Measurements from ENCODE around the gene TSPAN9. TPM values are rescaled to one million over a fixed set of nuclear protein-coding genes. Genes with fewer than 3 reads are reported as not detected.
A peak's percentile ranks its signal among the peaks of the same experiment; 100 is the strongest.

The TSPAN9 gene
- total and polyA plus RNA-seq, 2 donors from 2014 or later = 62.4 to 81.6 TPM

DNA sequence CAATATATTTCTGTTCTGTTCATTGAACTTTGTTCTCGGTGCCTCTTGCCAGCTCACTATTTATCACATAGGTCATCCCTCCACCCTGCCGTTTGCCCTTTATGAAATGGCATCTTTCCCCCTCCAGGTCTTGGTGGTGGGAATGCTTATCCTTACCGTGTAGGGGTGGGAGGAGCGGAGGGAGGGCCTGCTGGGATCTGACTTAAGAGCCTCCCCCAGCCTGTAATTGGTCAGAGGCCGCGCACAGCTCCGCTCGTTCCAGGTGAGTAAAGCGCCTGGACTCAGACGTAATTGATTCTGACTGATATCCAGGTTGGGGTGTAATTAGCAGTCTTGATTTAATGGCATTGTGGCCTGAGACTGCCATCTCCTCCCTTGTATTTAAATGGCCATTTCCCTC is 185.3 kb downstream of the TSPAN9 start:
- Histone ChIP-seq H3K4me1 (ENCODE audit: control insufficient read depth in 2 of 3, insufficient read depth in 2 of 3, low read depth in 1 of 3, low read length in 3 of 3) (peaks cover 3 to 67% (median 50%) of the 10 kb centered on the region in 3 donors), H3K36me3 (ENCODE audit: control insufficient read depth in 2 of 3, insufficient read depth in 3 of 3, low read length in 3 of 3) (peaks cover 0 to 4% (median 0%) of the 10 kb centered on the region in 3 donors), H3K27ac (ENCODE audit: low read depth in 2 of 2, low read length in 2 of 2) (peak overlapping the region; percentile 14 to 28), H3K27me3 (ENCODE audit: control insufficient read depth, insufficient read depth, low read length) (no peaks in the 10 kb centered on the region), H3K4me3 (ENCODE audit: low read length in 3 of 3) (no peak overlapping the region), H3K9ac (ENCODE audit: low read length in 3 of 3) (no peak overlapping the region), H3K9me3 (ENCODE audit: control insufficient read depth in 2 of 3, insufficient read depth in 1 of 3, low read length in 3 of 3) (no peaks in the 10 kb centered on the region)
- intact Hi-C loops (cut with DNase I) = no loop called here
- TF ChIP-seq, protein P1, sequence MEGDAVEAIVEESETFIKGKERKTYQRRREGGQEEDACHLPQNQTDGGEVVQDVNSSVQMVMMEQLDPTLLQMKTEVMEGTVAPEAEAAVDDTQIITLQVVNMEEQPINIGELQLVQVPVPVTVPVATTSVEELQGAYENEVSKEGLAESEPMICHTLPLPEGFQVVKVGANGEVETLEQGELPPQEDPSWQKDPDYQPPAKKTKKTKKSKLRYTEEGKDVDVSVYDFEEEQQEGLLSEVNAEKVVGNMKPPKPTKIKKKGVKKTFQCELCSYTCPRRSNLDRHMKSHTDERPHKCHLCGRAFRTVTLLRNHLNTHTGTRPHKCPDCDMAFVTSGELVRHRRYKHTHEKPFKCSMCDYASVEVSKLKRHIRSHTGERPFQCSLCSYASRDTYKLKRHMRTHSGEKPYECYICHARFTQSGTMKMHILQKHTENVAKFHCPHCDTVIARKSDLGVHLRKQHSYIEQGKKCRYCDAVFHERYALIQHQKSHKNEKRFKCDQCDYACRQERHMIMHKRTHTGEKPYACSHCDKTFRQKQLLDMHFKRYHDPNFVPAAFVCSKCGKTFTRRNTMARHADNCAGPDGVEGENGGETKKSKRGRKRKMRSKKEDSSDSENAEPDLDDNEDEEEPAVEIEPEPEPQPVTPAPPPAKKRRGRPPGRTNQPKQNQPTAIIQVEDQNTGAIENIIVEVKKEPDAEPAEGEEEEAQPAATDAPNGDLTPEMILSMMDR (IDR thresholded peaks at IDR 0.05; ENCODE audit: borderline replicate concordance, extremely low read depth, insufficient read depth) = no peak
- FAIRE-seq = no peak
- peak; percentile 54 to 88 (median 81) for DNase-seq

DNA sequence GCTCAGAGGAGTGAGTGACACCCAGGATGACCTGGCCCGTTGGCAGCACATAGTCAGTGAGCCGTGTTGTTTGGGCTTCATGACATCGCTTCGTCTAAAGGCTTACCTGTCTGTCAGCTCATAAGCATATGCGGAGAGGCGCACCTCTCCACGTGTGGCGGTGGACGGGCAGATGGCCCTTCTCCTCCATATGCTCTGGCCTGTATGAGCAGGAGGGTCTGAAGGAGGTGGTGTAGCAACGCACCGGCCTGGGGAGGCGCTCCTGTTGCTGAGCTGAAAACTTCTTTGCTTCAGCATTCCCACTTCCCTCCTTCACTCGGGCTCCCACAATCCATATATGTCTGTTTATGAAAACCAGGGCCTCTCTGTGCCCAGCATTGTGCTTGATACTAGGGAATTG is 186.1 kb downstream of the TSPAN9 start:
- Histone ChIP-seq H3K4me3 (ENCODE audit: low read length in 3 of 3) (no peak overlapping the region), H3K27me3 (ENCODE audit: control insufficient read depth, insufficient read depth, low read length) (no peaks in the 10 kb centered on the region), H3K4me1 (ENCODE audit: control insufficient read depth in 2 of 3, insufficient read depth in 2 of 3, low read depth in 1 of 3, low read length in 3 of 3) (peaks cover 3 to 71% (median 54%) of the 10 kb centered on the region in 3 donors), H3K27ac (ENCODE audit: low read depth in 2 of 2, low read length in 2 of 2) (no peak overlapping the region), H3K9me3 (ENCODE audit: control insufficient read depth in 2 of 3, insufficient read depth in 1 of 3, low read length in 3 of 3) (no peaks in the 10 kb centered on the region), H3K9ac (ENCODE audit: low read length in 3 of 3) (no peak overlapping the region), H3K36me3 (ENCODE audit: control insufficient read depth in 2 of 3, insufficient read depth in 3 of 3, low read length in 3 of 3) (peaks cover 0 to 4% (median 0%) of the 10 kb centered on the region in 3 donors)
- intact Hi-C loops (cut with DNase I) = no loop called here
- DNase-seq (no peak), FAIRE-seq (no peak)
- TF ChIP-seq, protein P1 (IDR thresholded peaks at IDR 0.05; ENCODE audit: borderline replicate concordance, extremely low read depth, insufficient read depth) = no peak

DNA sequence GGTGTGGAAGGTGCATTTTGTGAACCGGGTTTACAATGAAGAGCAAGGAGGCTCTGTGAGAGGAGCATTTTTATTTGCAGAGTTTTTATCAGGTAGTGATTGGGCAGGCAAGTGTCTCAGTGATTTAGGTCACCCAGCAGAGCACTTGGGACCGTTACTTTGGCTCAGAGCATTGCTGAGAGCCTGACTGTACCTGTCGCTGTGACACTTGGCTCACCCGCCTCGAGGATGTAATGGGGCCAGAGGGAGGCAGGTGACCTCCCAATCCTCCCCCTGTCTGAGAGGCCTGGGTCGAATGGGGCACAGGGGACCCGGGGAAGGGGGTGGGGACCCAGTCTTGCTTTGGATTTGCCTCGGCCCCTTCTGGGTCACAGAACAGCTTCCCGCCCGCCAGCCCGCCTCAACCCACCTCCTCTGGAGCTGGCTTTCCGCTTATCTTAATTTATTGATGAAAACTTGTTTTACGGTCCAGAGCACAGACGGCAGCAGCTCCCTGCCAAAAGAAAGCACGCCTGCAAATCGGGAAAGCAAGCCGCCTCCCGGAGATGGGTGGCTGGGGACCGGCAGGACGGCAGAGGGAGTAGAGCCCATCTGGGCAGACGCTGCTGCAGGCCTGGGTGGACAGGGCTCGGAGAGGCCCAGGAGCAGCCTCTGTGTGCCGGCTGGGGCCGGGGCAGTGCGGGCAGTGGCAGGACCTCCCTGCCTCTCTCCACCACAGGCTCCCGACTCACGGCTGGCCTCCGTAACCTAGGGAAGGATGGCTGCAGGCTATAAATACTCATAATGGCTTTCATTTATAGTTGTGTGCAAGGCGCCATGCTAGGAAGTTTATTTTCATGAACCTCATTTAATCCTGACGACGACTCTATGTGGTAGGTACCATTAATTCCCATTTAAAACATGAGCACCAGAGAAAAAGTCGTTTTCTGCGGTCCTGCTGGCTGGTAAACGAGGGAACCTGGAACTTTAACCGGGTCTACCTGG is 187.1 kb downstream of the TSPAN9 start:
- DNase-seq (peak; percentile 63 to 86 (median 72)), FAIRE-seq (no peak)
- H3K4me1 ChIP-seq (ENCODE audit: control insufficient read depth in 2 of 3, insufficient read depth in 2 of 3, low read depth in 1 of 3, low read length in 3 of 3) = peaks cover 3 to 65% (median 47%) of the 10 kb centered on the region in 3 donors
- no peaks in the 10 kb centered on the region for H3K9me3 ChIP-seq (ENCODE audit: control insufficient read depth in 2 of 3, insufficient read depth in 1 of 3, low read length in 3 of 3)
- no peak overlapping the region for H3K4me3 ChIP-seq (ENCODE audit: low read length in 3 of 3)
- TF ChIP-seq, protein P1 (IDR thresholded peaks at IDR 0.05; ENCODE audit: borderline replicate concordance, extremely low read depth, insufficient read depth) = no peak
- intact Hi-C loops (cut with DNase I) = no loop called here
- H3K9ac ChIP-seq (ENCODE audit: low read length in 3 of 3) = no peak overlapping the region
- no peaks in the 10 kb centered on the region for H3K27me3 ChIP-seq (ENCODE audit: control insufficient read depth, insufficient read depth, low read length)
- peak overlapping the region in 1 of 2 donors; percentile 26 for H3K27ac ChIP-seq (ENCODE audit: low read depth in 2 of 2, low read length in 2 of 2)
- H3K36me3 ChIP-seq (ENCODE audit: control insufficient read depth in 2 of 3, insufficient read depth in 3 of 3, low read length in 3 of 3) = peaks cover 0 to 4% (median 0%) of the 10 kb centered on the region in 3 donors
